HepG2 (cell line): ENCODE results near the gene ZNF628. TPM values are rescaled to one million over a fixed set of nuclear protein-coding genes. Genes with fewer than 3 reads are reported as not detected.

Experiments used
- ATAC-seq: fragments of 200-7000 bp; cut with Tn5 transposase; 3 replicates; pipeline ENCODE4 v1.9.1; 2020; ENCODE audit warnings: mild to moderate bottlenecking, moderate library complexity
- BruUV-seq: library from RNA; stranded (reverse); fragments of 400-500 nt; replicated peaks from 2 replicates; lab custom pipeline; 2021; lab: Mats Ljungman, UMichigan
- CTCF ChIA-PET: fragments of 300-600 bp; formaldehyde crosslinking; extraction: SDS; loops from one replicate; lab custom pipeline; 2021; ENCODE audit warnings: low total read pairs, inconsistent platforms, low intra/inter-chr PET ratio; lab: Yijun Ruan, JAX
- POLR2A ChIA-PET: fragments of 350-600 bp; sonication (Branson Sonifier 250); formaldehyde crosslinking; loops from one replicate; lab custom pipeline; 2020; ENCODE audit warnings: antibody characterized with exemption, inconsistent platforms; lab: Yijun Ruan, JAX
- DNase-seq: peaks from one replicate; pipeline ENCODE4 v3.0.0-alpha.2; 2015; ENCODE audit warnings: low spot score
- FAIRE-seq: peaks from 3 replicates; lab custom pipeline; 2011; peaks lifted over from hg19 to GRCh38; lab: Jason Lieb, UNC
- H2AFZ ChIP-seq: one replicate; pipeline ENCODE4 v1.6.1; 2011; ENCODE audit warnings: low read length, inconsistent platforms
- H3K27ac ChIP-seq: fragments of 300-600 bp; 3 replicates; pipeline ENCODE4 v1.8.0; 2011; ENCODE audit warnings: mixed run types, mild to moderate bottlenecking, mixed read lengths, low read length, inconsistent platforms; ENCODE audit not compliant: insufficient read depth; ENCODE audit errors: extremely low read length
- H3K27me3 ChIP-seq, 2 experiments: fragments of 200-600 bp in 1 of 2; 2 replicates in 1 of 2; 3 replicates in 1 of 2; pipeline versions ENCODE4 v1.6.0 to v1.8.0; 2011; ENCODE audit warnings: low read length in 2 of 2, mild to moderate bottlenecking in 2 of 2, moderate library complexity in 2 of 2, inconsistent platforms in 1 of 2; ENCODE audit not compliant: insufficient read depth in 2 of 2, control insufficient read depth in 1 of 2
- H3K36me3 ChIP-seq, 2 experiments: fragments of 200-600 bp in 1 of 2; replicated peaks in 1 of 2; 2 replicates in 1 of 2; 3 replicates in 1 of 2; pipeline versions ENCODE4 v1.5.1 to v1.8.0; 2011; ENCODE audit warnings: low read length in 2 of 2, inconsistent platforms in 1 of 2; ENCODE audit not compliant: insufficient read depth in 2 of 2, control insufficient read depth in 1 of 2
- H3K4me1 ChIP-seq: 2 replicates; pipeline ENCODE4 v1.5.1; 2012; ENCODE audit warnings: low read length, inconsistent platforms; ENCODE audit not compliant: insufficient read depth
- H3K4me2 ChIP-seq: 2 replicates; pipeline ENCODE4 v1.6.0; 2011; ENCODE audit warnings: low read depth, low read length, inconsistent platforms
- H3K4me3 ChIP-seq, 3 experiments: fragments of 200-600 bp in 1 of 3; sonication (generic), shearing (Covaris generic) in 1 of 3; replicated peaks in 1 of 3; 2 replicates each; pipeline ENCODE4 v1.5.1; 2011 to 2016; ENCODE audit warnings: low read length in 3 of 3, inconsistent platforms in 2 of 3, low read depth in 2 of 3, mild to moderate bottlenecking in 2 of 3, control low read depth in 1 of 3, mixed read lengths in 1 of 3; ENCODE audit not compliant: insufficient read depth in 1 of 3
- H3K79me2 ChIP-seq: one replicate; pipeline ENCODE4 v1.6.1; 2011; ENCODE audit warnings: low read length, inconsistent platforms; ENCODE audit not compliant: insufficient read depth
- H3K9ac ChIP-seq: 2 replicates; pipeline ENCODE4 v1.6.0; 2011; ENCODE audit warnings: mild to moderate bottlenecking, low read depth, low read length, inconsistent platforms; ENCODE audit not compliant: insufficient read depth
- H3K9me3 ChIP-seq: 2 replicates; pipeline ENCODE4 v1.5.1; 2012; ENCODE audit warnings: mild to moderate bottlenecking, low read length
- H4K20me1 ChIP-seq: 2 replicates; pipeline ENCODE4 v1.6.0; 2011; ENCODE audit warnings: inconsistent platforms, mild to moderate bottlenecking, low read length, moderate library complexity; ENCODE audit not compliant: insufficient read depth
- AHDC1 ChIP-seq: sonication (generic); formaldehyde crosslinking; IDR thresholded peaks from 2 replicates; pipeline ENCODE4 v1.5.1; 2020; ENCODE audit warnings: mild to moderate bottlenecking, missing genetic modification reagents, borderline replicate concordance
- CBFB ChIP-seq: sonication (generic); formaldehyde crosslinking; IDR thresholded peaks from 2 replicates; pipeline ENCODE4 v1.4.0; 2020; ENCODE audit warnings: missing genetic modification reagents
- CSRNP2 ChIP-seq: sonication (generic); formaldehyde crosslinking; conservative IDR thresholded peaks from 2 replicates; pipeline ENCODE4 v1.8.0; 2022; ENCODE audit warnings: low read depth, missing genetic modification reagents
- GABPA ChIP-seq, 2 experiments: IDR thresholded peaks; 2 replicates each; pipeline ENCODE4 v1.6.1; 2011 to 2016; ENCODE audit warnings: low read depth in 2 of 2, low read length in 1 of 2, missing biosample characterization in 1 of 2, missing genetic modification characterization in 1 of 2
- MED13 ChIP-seq: sonication (generic); formaldehyde crosslinking; IDR thresholded peaks from 2 replicates; pipeline ENCODE4 v1.5.0; 2020; ENCODE audit warnings: missing genetic modification reagents
- MIER2 ChIP-seq: IDR thresholded peaks from 2 replicates; pipeline ENCODE4 v1.6.1; 2016; ENCODE audit warnings: missing biosample characterization, missing genetic modification reagents
- MTA1 ChIP-seq: sonication (generic); formaldehyde crosslinking; IDR thresholded peaks from 2 replicates; pipeline ENCODE4 v1.4.0; 2020; ENCODE audit warnings: missing genetic modification reagents, mild to moderate bottlenecking, borderline replicate concordance
- RBFOX2 ChIP-seq: fragments of 200-400 bp; formaldehyde crosslinking; IDR thresholded peaks from 2 replicates; pipeline ENCODE4 v1.6.1; 2017; ENCODE audit warnings: low read depth, mild to moderate bottlenecking, low read length
- RFX3 ChIP-seq: IDR thresholded peaks from 2 replicates; pipeline ENCODE4 v1.6.1; 2016; ENCODE audit warnings: missing biosample characterization, missing genetic modification reagents
- SALL1 ChIP-seq: sonication (generic); formaldehyde crosslinking; IDR thresholded peaks from 2 replicates; pipeline ENCODE4 v1.8.0; 2022; ENCODE audit warnings: mild to moderate bottlenecking, missing genetic modification reagents
- SMAD1 ChIP-seq: sonication (generic); formaldehyde crosslinking; IDR thresholded peaks from 2 replicates; pipeline ENCODE4 v1.4.0; 2020; ENCODE audit warnings: missing genetic modification reagents, low read depth, mild to moderate bottlenecking, borderline replicate concordance
- ZBTB7A ChIP-seq: sonication (generic); formaldehyde crosslinking; IDR thresholded peaks from 2 replicates; pipeline ENCODE4 v1.8.0; 2022; ENCODE audit warnings: mild to moderate bottlenecking, missing genetic modification reagents
- ZNF441 ChIP-seq: sonication (generic); formaldehyde crosslinking; IDR thresholded peaks from 2 replicates; pipeline ENCODE4 v1.7.0; 2021; ENCODE audit warnings: missing genetic modification reagents, borderline replicate concordance
- ZNF567 ChIP-seq: sonication (generic); formaldehyde crosslinking; IDR thresholded peaks from 2 replicates; pipeline ENCODE4 v1.8.1; 2023; ENCODE audit warnings: mild to moderate bottlenecking, missing genetic modification reagents, borderline replicate concordance
- ZNF784 ChIP-seq: sonication (generic); formaldehyde crosslinking; IDR thresholded peaks from 2 replicates; pipeline ENCODE4 v1.5.1; 2020; ENCODE audit warnings: missing genetic modification reagents, mild to moderate bottlenecking, borderline replicate concordance
- WGBS: methylation state at CpG from one replicate; pipeline ENCODE4 v1.1.6; 2017; ENCODE audit warnings: low lambda C conversion rate; 5-methylcytosine and 5-hydroxymethylcytosine counted together
- in situ Hi-C: cut with HindIII; loops from 2 replicates; pipeline ENCODE4 v1.10.0; 2017; ENCODE audit warnings: low pct_unique_long_range_greater_than_20kb; ENCODE audit not compliant: extremely low pct_ligation_motif_present
- intact Hi-C: fragments of 100-400 bp; cut with micrococcal nuclease; formaldehyde crosslinking; loops from one replicate; pipeline ENCODE4 v1.10.0; 2022; ENCODE audit not compliant: unreplicated experiment
- polyA plus RNA-seq, 8 experiments: library from polyadenylated mRNA; depleted of rRNA in 3 of 8; stranded (reverse) in 7 of 8; unstranded in 1 of 8; fragments of >200 nt; fragmentation: Illumina TruSeq in 4 of 8; extraction: Trizol in 4 of 8; gene quantifications; 2 replicates each; pipeline versions ENCODE4 v1.2.1 to v1.2.3, GENCODE V29; 2011 to 2016; ENCODE audit warnings: low read depth in 4 of 8, missing spikeins in 1 of 8, mixed read lengths in 1 of 8; ENCODE audit not compliant: insufficient read depth in 1 of 8
- total RNA-seq, 5 experiments: library from RNA; depleted of rRNA; stranded (reverse); fragments of >200 nt; fragmentation: Illumina TruSeq; extraction: Trizol; gene quantifications; 2 replicates each; pipeline ENCODE4 v1.2.3, GENCODE V29; 2016; ENCODE audit warnings: low read depth in 1 of 5

ZNF628 gene
- total and polyA plus RNA-seq, 2 of the 13 experiments (the other 11 are each of a cell fraction or from before 2014, with no cell fraction given) = 0.54 to 1.2 TPM

- WGBS = 29% methylated on average over 9 of the region's 78 CpGs
- peak within 1 kb of the TSS; percentile 33 for H3K27ac ChIP-seq
- no peaks in the 10 kb centered on the region for H3K36me3 ChIP-seq
- H3K4me1 ChIP-seq = peaks cover 33% of the 10 kb centered on the region
- CTCF ChIA-PET = no interaction called here
- FAIRE-seq (no peak), ATAC-seq (peak; percentile 33), DNase-seq (peak; percentile 39)
- BruUV-seq = no TSS peak
- H3K4me3 ChIP-seq = peak within 1 kb of the TSS; percentile 62 to 79 (median 69)
- H2AFZ ChIP-seq = no peak within 1 kb of the TSS
- peak within 1 kb of the TSS; percentile 69 for H3K9ac ChIP-seq
- intact Hi-C loops = no loop called here
- peaks cover 3 to 5% of the 10 kb centered on the region in 2 experiments; a peak in 3 of 5 replicates for H3K27me3 ChIP-seq
- H3K79me2 ChIP-seq = no peaks in the 10 kb centered on the region
- POLR2A ChIA-PET = interaction anchor here (1.3 to 4.3 kb wide), 5 partner anchors 8 to 68 kb away, joined by 3 to 44 read pairs (median 4); partner anchors contain the start of genes ISOC2 and ZNF628
- in situ Hi-C loops = no loop called here
- H4K20me1 ChIP-seq = no peaks in the 10 kb centered on the region
- no peaks in the 10 kb centered on the region for H3K9me3 ChIP-seq
- H3K4me2 ChIP-seq = peak within 1 kb of the TSS; percentile 91
- 0 out of 2 replicates have a peak, but pooled peaks have one; percentile 51 for TF ChIP-seq ZNF567 (CRISPR knock-in tag)
- no peak for TF ChIP-seq AHDC1 (CRISPR knock-in tag)
- 0 out of 2 replicates have a peak, but pooled peaks have one; percentile 70 for TF ChIP-seq SMAD1 (CRISPR knock-in tag)
- peak; percentile 90 for TF ChIP-seq RFX3
- TF ChIP-seq CSRNP2 (CRISPR knock-in tag) = no peak
- TF ChIP-seq MIER2 (CRISPR knock-in tag) = no peak
- peak; percentile 34; the same call in 1 of the 2 replicates for TF ChIP-seq MED13 (CRISPR knock-in tag)
- no peak for TF ChIP-seq ZNF784 (CRISPR knock-in tag)
- peak; percentile 69; the same call in 1 of the 2 replicates for TF ChIP-seq ZBTB7A (CRISPR knock-in tag)
- TF ChIP-seq CBFB (CRISPR knock-in tag) = no peak
- peak; percentile 71 for TF ChIP-seq GABPA (IDR thresholded peaks at IDR 0.05; ENCODE audit: low read depth, low read length)
- TF ChIP-seq GABPA (CRISPR knock-in tag; IDR thresholded peaks at IDR 0.05; ENCODE audit: low read depth) = peak; percentile 85
- 0 out of 2 replicates have a peak, but pooled peaks have one; percentile 51 for TF ChIP-seq MTA1 (CRISPR knock-in tag)
- no peak for TF ChIP-seq ZNF441
- peak; percentile 20; the same call in 1 of the 2 replicates for TF ChIP-seq SALL1 (CRISPR knock-in tag)
- peak; percentile 62 for TF ChIP-seq RBFOX2
Measured at GRCh38 chr19:55484593-55485438, 8.4 kb downstream of the ZNF628 start, which contains the start of gene NAT14. NAT14 (plus strand) TSS chr19:55485188; CDS start chr19:55485709, 521 bp downstream.
